ENCODE results near the gene AP3S2.
"Not testable (repeated sequence)": the region's sequence is repeated elsewhere in the genome, so short reads cannot be mapped to it uniquely, and the experiment has no call there.

AP3S2 gene

GRCh38 chr15:89837134-89837829 is 56.5 kb downstream of the AP3S2 start:
- TF ChIP-seq CTCF (IDR thresholded peaks at IDR 0.05; ENCODE audit: insufficient read depth, low read depth, low read length, missing control alignments): no peak
- H3K4me3 ChIP-seq (ENCODE audit: low read length): no peak overlapping the region
- DNase-seq (ENCODE audit: low read depth): peak; percentile 57

- DNase-seq (ENCODE audit: low read depth): peak; percentile 91
- no peak overlapping the region for H3K4me3 ChIP-seq (ENCODE audit: low read length)
- TF ChIP-seq CTCF (IDR thresholded peaks at IDR 0.05; ENCODE audit: insufficient read depth, low read depth, low read length, missing control alignments): no peak
Measured at GRCh38 chr15:89836267-89837133, 57.3 kb downstream of the AP3S2 start.

GRCh38 chr15:89835176-89835564 is 58.6 kb downstream of the AP3S2 start:
- TF ChIP-seq CTCF (IDR thresholded peaks at IDR 0.05; ENCODE audit: insufficient read depth, low read depth, low read length, missing control alignments): no peak
- DNase-seq (ENCODE audit: low read depth): peak; percentile 85
- no peak overlapping the region for H3K4me3 ChIP-seq (ENCODE audit: low read length)

DNA sequence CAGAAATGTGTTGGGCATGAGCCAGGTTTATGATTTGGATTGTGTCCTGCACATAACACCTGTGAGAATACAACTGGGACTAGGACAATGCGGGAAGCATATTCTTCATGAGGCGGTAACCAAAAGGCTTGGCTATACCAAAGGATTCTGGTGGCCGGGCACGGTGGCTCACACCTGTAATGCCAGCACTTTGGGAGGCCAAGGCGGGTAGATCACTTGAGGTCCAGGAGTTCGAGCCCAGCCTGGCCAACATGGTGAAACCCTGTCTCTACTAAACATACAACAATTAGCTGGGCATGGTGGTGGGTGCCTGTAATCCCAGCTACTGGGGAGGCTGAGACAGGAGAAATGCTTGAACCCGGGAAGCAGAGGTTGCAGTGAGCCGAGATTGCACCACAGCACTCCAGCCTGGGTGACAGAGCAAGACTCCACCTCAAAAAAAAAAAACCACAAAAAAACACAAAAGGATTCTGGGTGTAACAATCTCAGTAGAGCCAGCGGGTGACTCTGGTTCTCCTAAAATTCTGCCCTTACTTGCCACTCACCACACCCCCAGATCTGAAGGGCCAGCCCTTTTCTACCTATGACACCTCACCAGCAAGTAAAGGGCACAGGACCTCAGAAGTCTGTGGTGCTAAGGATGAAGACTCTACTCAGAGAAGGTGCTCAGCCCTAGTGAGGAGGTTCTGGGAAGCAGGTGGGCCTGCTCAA is 59.2 kb downstream of the AP3S2 start:
- H3K4me3 ChIP-seq (ENCODE audit: low read length); DNase-seq (ENCODE audit: low read depth): not testable (repeated sequence)

DNA sequence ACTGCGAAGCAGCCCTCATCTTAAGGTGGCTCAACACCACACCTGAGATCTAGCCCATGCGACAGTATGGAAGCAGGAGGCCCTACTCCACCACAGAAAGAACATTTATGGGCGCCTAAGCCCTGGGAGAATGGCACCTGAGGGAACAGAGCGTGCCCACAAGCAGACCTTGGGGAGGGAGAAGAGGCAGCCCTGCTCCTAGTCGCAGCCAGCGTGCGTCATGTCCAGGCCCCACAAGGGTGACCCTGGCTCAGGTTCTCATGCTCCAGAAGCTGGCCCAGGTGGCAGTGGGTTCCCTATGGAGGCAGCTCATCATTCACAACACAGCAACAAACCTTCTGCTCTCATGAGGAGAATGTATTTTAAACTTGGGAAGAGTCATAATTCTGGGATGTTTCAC is 59.8 kb downstream of the AP3S2 start:
- H3K4me3 ChIP-seq (ENCODE audit: low read length): no peak overlapping the region
- DNase-seq (ENCODE audit: low read depth): no peak
- TF ChIP-seq CTCF (IDR thresholded peaks at IDR 0.05; ENCODE audit: insufficient read depth, low read depth, low read length, missing control alignments): no peak

DNA sequence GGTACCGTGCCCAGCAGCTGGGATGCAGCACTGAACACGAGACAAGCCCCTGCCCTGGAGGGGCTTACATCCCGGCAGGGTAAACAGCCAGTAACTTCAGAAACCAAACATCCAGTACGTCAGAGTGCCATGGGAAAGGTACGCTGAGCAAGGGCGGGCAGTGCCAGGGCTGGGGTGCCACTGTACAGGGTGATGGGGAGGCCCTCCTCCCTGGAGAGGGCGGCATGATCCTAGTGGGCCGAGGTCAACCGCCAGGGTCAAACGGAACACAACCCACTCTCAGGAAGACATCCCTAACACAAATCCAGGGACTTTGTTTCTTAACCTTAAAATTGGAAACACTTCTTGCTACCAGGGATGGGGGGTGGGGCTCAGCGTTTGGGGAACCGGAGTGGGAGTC is 63.2 kb downstream of the AP3S2 start:
- TF ChIP-seq CTCF (IDR thresholded peaks at IDR 0.05; ENCODE audit: insufficient read depth, low read depth, low read length, missing control alignments): no peak
- no peak overlapping the region for H3K4me3 ChIP-seq (ENCODE audit: low read length)
- no peak for DNase-seq (ENCODE audit: low read depth)

Measured in epithelial cell of esophagus (primary cell).